ENCODE measurements around the gene YLPM1.

YLPM1 gene

DNA sequence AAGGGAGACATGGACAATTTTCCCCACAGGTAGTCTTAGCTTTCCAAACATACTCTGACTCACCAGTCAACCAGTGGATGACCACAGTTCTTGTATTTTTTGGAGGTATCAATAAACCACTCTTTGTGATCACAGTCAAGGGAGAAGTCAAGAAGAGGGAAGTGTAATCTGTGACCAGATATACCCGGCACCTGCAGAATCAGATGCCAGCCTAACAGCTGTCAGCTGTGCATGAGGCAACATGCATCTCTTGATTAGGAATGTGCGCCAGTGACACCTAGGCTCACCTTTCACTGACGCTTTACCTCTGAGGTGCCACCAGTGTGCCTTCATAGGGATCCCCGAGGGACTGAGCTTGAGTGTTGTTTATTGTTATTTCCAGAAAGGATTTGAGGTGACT is 92.8 kb downstream of the YLPM1 start:
- DNase-seq (ENCODE audit: low read depth in 1 of 2, low spot score in 1 of 2): no peak
- in situ Hi-C loops (cut with HindIII; ENCODE audit: low pct_unique_long_range_greater_than_20kb, low sequenced_read_pairs): no loop called here
- no peak for TF ChIP-seq JUND (IDR thresholded peaks at IDR 0.05; ENCODE audit: low read depth)

DNA sequence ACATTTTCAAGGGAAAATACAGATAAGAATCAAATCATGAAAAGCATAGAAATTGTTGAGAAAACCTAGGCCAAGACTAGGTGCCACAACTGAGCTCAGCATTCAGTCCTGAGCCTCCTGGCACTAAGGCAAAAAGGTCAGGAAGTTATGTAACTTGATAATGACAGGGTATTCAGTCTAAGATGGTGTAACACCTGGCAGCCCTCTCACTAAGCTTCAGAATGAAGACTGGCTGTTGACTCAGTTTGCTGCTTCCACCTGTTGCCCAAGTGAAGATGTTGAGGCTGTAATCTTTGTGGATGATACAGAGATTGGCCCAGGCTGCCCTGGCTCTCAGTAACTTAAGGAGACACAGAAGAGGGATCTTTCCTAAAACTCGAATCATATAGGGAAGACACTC is 93.2 kb downstream of the YLPM1 start:
- TF ChIP-seq JUND (IDR thresholded peaks at IDR 0.05; ENCODE audit: low read depth): no peak
- DNase-seq (ENCODE audit: low read depth in 1 of 2, low spot score in 1 of 2): no peak
- in situ Hi-C loops (cut with HindIII; ENCODE audit: low pct_unique_long_range_greater_than_20kb, low sequenced_read_pairs): no loop called here

DNA sequence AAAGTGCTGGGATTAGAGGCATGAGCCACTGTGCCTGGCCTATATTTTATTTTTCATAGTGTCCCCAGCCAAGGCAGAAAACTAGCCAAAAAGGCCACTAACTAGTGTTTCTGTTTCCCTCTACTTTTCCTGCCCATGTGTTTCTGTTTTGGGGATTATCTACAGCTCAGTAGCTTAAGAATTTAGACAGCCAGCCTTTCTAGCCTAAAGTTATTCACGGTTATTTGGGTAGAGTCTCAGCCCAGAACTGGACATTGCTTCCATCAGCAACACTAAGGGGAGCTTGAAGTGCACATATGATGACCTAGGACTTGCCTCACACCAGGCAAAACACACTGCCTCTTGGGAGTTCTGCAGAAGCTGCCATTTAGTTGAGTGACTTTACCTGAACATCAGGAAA is 94.9 kb downstream of the YLPM1 start:
- in situ Hi-C loops (cut with HindIII; ENCODE audit: low pct_unique_long_range_greater_than_20kb, low sequenced_read_pairs): no loop called here
- no peak for TF ChIP-seq JUND (IDR thresholded peaks at IDR 0.05; ENCODE audit: low read depth)
- no peak for DNase-seq (ENCODE audit: low read depth in 1 of 2, low spot score in 1 of 2)

DNA sequence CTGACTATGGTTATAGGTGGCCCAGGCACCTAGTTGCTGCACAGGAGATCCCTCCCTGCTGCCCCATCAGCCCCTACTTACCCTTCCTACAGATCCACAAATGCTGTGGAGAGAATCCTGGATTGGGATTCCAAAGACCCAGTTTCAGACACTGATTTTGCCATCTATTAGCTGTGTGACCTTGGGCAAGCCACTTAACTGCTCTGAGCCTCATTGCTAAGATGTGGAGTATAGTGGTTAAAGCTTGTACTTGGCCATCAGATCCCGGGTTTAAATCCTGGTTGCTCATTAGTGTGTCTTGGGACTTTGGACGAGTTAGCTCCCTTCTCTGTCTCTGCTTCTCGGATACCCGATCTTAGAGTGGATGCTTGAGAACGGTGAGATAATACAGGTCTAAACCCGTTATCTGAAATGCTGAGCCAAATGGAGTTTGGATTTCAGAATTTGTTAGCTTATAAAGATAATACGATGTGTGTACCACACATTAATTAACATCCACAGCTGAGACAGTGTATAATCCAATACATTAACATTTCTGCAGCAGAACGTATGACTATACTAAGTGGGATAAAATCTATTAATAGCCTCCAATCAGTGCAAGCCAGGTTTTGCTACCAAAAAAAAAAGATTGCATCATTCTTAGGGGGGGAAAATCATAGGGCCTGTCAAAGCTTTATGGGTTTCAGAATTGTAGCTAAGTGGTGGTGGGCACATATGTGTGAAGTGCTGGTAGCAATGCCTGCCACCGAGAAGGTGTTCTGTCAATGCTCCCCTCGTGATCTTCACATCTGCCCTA is 96.8 kb downstream of the YLPM1 start:
- in situ Hi-C loops (cut with HindIII; ENCODE audit: low pct_unique_long_range_greater_than_20kb, low sequenced_read_pairs): no loop called here
- no peak for DNase-seq (ENCODE audit: low read depth in 1 of 2, low spot score in 1 of 2)
- no peak for TF ChIP-seq JUND (IDR thresholded peaks at IDR 0.05; ENCODE audit: low read depth)

DNA sequence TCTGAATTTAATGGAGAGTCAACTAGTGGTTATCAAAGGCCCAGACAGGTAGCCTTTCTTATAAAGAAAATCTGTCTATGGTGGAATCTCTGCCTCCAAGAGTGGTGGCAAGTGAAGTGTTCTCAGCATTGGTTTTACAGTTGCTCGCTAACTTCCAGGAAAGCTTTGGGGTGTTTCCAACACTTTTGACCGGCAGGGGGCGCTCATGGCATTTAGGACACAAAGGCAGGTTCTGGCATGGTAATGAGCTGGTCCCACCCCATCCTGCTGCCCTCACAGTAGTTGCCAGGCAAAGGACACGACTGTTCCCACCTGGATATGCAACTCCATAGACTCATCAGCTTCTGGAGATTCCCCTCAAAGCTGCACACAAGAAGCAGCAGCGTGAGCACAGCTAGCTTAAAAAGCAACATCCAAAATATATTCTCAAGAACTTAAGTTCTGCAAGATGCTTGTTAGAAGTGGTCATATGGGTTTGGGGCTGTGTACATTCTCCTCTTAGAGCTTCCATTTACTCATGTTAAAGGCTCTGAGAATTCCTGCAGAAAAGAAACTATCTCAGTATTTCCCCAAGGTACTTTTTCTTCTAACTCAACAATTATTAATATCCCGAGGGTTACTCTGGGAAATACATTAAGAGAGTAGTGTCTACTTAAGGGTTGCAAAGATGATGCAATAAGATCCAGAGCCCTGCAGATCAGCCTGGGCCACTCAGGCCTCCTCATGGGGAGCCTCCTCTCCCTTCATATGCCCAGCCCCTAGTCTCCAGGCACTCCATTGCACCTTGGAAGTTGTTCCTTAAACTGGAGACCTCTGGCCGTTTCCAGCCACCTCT is 98.0 kb downstream of the YLPM1 start:
- peak; percentile 56 to 91 for DNase-seq (ENCODE audit: low read depth in 1 of 2, low spot score in 1 of 2)
- no peak for TF ChIP-seq JUND (IDR thresholded peaks at IDR 0.05; ENCODE audit: low read depth)
- in situ Hi-C loops (cut with HindIII; ENCODE audit: low pct_unique_long_range_greater_than_20kb, low sequenced_read_pairs): no loop called here

DNA sequence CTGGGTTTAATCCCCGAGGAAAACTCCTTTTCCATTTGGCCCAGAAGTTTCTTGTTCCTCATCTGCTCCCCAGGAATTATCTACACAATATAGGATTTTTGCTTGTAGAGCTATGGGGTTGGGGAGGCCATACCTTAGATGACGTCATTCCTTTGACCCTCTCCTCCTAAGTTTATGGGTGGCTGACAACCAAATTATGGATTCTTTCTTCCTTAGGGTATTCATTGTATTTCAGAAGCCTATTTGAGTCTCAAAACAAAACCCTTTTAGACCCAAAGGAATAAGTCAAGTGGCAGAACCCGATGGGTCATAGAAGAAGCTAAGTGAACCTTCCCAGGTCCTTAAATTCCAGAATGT is 98.6 kb downstream of the YLPM1 start:
- in situ Hi-C loops (cut with HindIII; ENCODE audit: low pct_unique_long_range_greater_than_20kb, low sequenced_read_pairs): no loop called here
- DNase-seq (ENCODE audit: low read depth in 1 of 2, low spot score in 1 of 2): no peak
- TF ChIP-seq JUND (IDR thresholded peaks at IDR 0.05; ENCODE audit: low read depth): no peak

DNA sequence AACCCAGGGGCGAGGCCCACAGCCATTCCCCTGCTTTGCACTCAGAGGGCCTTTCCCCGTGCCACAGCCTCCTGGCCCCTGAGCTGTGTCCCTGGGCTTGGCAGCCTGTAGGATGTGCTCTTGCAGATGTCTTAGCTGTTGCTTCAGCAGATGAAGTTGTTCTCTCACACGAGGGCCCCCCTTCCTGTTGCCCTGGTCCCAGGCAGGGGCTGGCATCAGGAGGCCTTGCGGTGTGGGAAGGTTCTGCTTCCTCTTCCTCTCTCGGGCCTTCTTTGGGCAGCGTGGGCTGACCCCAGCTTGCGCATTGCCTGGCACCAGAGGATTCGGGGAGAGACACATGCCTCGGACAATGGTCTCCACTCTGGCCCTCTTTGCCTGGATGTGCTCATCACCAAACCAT is 100.2 kb downstream of the YLPM1 start:
- TF ChIP-seq JUND (IDR thresholded peaks at IDR 0.05; ENCODE audit: low read depth): no peak
- no peak for DNase-seq (ENCODE audit: low read depth in 1 of 2, low spot score in 1 of 2)
- in situ Hi-C loops (cut with HindIII; ENCODE audit: low pct_unique_long_range_greater_than_20kb, low sequenced_read_pairs): no loop called here

DNA sequence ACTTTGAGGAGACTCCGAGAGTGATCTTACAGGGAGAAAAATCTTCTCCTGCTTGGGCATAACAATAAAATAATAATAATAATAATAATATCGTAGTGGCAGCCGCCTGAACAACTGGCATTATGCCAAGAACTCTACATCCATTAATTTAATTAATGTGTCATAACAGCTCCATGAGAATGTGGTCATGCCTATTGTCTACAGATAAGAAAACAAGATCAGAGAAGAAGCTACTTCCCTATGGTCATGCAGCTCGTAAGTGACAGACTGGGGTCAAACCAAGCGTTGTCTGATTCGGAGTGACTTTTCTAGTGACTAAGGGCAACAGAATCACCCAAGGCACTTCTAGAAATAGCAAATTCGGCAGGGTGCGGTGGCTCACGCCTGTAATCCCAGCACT is 101.1 kb downstream of the YLPM1 start:
- in situ Hi-C loops (cut with HindIII; ENCODE audit: low pct_unique_long_range_greater_than_20kb, low sequenced_read_pairs): no loop called here
- no peak for TF ChIP-seq JUND (IDR thresholded peaks at IDR 0.05; ENCODE audit: low read depth)
- DNase-seq (ENCODE audit: low read depth in 1 of 2, low spot score in 1 of 2): no peak

DNA sequence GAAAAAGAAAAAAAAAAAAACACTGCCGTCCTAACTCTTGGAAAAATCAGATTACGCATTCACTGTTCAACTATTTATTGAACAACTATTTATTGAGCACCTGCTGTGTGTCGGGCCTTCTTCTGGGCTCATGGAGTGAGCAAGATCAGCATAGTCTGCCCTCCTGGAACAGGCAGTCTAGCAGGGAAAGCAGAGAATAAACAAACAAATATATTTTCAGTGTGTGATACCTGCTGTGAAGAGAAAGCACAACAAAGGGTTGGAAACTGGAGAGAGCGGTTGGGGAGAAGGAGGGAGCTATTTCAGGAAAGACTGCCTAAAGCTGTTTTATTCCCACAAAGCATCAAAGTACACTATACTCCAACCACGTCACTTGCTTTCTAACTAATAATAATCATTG is 102.0 kb downstream of the YLPM1 start:
- no peak for TF ChIP-seq JUND (IDR thresholded peaks at IDR 0.05; ENCODE audit: low read depth)
- in situ Hi-C loops (cut with HindIII; ENCODE audit: low pct_unique_long_range_greater_than_20kb, low sequenced_read_pairs): no loop called here
- no peak for DNase-seq (ENCODE audit: low read depth in 1 of 2, low spot score in 1 of 2)

DNA sequence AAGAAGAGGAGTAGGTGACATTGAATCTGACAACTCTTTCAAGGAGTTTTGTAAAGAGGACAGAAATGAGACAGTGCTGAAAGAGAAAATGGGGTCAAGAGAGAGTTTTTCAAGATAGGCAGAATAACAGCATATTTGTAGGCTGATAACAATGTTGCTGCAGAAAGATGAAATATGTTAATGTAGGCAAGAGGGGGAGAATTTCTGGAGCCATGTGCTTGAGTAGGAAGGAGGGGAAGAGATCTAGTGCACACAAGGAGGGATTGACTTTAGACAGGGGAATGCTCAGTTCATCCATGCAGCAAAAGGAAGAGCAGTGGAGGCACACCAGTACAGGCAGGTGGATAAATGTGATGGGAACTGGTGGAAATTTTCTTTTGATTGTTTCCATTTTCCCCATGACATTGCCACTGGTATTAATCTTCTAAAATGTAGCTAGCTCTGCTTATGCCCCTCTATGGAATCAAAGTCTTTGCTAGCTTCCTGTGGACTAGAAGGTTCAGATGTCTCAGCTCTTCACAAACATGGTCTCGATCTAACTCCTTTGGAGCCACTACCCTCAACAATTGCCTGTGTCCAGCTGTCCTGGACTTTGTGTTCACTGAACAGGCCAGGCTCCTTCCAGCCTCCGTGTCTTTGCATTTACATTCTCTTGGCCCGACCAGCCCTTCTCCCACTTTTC is 103.7 kb downstream of the YLPM1 start:
- DNase-seq (ENCODE audit: low read depth in 1 of 2, low spot score in 1 of 2): no peak
- no peak for TF ChIP-seq JUND (IDR thresholded peaks at IDR 0.05; ENCODE audit: low read depth)
- in situ Hi-C loops (cut with HindIII; ENCODE audit: low pct_unique_long_range_greater_than_20kb, low sequenced_read_pairs): no loop called here

DNA sequence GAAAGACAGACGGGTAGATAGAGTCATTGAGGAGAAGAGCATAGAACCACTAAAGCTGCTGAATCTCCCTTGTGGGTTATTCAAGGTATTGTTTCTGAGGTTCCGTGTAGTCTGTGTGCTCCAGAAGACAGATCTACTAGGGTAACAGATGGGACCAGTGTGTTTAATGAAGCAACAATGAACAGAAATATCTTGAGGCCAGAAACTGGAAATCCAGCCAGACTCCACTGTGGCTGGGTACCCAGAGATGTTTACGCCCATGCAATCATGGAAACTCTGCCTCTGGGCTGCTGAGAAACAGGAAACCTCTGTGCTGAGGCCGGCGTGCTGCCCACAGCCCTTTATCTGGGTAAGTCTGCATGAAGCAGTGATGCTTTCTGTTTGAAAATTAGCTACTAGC is 104.6 kb downstream of the YLPM1 start:
- in situ Hi-C loops (cut with HindIII; ENCODE audit: low pct_unique_long_range_greater_than_20kb, low sequenced_read_pairs): no loop called here
- no peak for TF ChIP-seq JUND (IDR thresholded peaks at IDR 0.05; ENCODE audit: low read depth)
- no peak for DNase-seq (ENCODE audit: low read depth in 1 of 2, low spot score in 1 of 2)

DNA sequence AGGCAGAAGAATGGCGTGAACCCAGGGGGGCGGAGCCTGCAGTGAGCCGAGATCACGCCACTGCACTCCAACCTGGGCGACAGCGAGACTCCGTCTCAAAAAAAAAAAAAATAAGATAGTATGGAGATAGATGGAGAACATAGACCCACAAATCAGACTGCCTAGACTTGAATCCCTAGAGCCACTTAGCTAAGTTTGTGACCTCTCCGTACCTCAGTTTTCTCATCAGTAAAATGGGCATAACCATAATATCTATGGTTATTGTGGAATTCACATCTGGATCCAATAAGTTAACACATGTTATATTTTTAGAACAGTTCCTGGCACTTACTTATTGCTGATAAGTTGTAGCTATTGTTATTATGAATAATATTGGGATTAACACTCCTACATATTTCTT is 105.6 kb downstream of the YLPM1 start:
- in situ Hi-C loops (cut with HindIII; ENCODE audit: low pct_unique_long_range_greater_than_20kb, low sequenced_read_pairs): no loop called here
- TF ChIP-seq JUND (IDR thresholded peaks at IDR 0.05; ENCODE audit: low read depth): no peak
- DNase-seq (ENCODE audit: low read depth in 1 of 2, low spot score in 1 of 2): no peak

DNA sequence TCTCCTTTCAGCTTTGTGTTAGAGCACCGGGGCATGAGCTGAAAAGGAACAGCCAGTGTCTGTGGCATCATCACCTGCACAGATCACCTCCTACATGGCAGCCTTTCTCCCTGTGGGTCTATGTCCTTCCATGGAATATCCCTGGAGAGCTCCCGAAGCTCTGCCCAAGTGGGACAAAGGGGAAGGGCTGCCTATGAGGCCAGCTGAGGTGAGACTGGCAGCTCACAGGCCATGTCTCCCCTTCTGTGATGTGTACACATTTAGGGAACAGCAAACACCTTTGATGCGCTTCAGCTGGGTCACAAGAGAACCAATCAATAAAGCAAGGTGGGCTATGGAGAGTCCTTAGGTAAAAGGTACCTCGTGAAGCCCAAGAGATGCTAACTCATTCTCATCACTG is 108.7 kb downstream of the YLPM1 start:
- no peak for TF ChIP-seq JUND (IDR thresholded peaks at IDR 0.05; ENCODE audit: low read depth)
- in situ Hi-C loops (cut with HindIII; ENCODE audit: low pct_unique_long_range_greater_than_20kb, low sequenced_read_pairs): no loop called here
- DNase-seq (ENCODE audit: low read depth in 1 of 2, low spot score in 1 of 2): no peak

Data from T47D (cell line).